H1 (cell line): Measurements from ENCODE around the gene TBC1D7.

Source experiments
- HDAC6 ChIP-seq: IDR thresholded peaks from one replicate; pipeline ENCODE4 v1.7.1; 2012; ENCODE audit warnings: low read depth, mild to moderate bottlenecking, inconsistent platforms, low read length, moderate library complexity
- SIRT6 ChIP-seq: IDR thresholded peaks from one replicate; pipeline ENCODE4 v1.7.1; 2012; ENCODE audit warnings: low read length, inconsistent platforms

DNA sequence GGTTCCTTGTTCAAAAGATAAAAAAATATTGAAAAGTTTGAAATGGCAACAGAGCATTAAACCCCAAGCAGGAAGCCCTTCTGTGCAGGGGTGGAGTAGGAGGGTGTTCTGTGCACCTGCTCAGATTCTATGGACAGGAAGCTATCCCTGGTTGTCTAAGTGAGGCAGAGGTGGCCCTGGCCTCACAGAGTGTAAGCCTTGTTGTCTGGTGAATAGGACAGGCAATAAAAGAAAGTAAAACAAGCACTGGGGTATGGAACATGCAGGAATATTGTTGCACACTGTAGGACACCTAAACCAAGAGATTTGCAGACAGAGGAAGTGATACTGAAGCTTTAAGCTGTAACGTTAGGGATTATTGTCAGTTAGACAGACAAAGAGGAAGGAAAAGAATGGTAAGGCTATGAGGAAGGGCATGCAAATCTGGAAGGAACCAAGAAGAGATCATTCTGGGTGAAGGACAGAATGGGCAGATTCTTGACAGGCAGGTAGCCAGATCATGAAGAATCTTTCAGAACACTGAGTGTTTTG lies 66.8 kb downstream of the TBC1D7 start:
- TF ChIP-seq SIRT6 (no peak), HDAC6 (no peak)
